Renal pelvis (tissue), 12 donors: ENCODE results near the gene CST6. TPM values are rescaled to one million over a fixed set of nuclear protein-coding genes. Genes with fewer than 3 reads are reported as not detected.

Experiments used
- DNase-seq: peaks from one replicate; pipeline ENCODE4 v3.0.0-alpha.2; 2013
- long read RNA-seq, 16 experiments: transcript quantifications; one replicate each; lab custom pipeline, GENCODE V29; 2026
- polyA plus RNA-seq, 3 donors: library from polyadenylated mRNA; unstranded; fragments of 120-200 nt; gene quantifications; one replicate each; pipeline ENCODE4 v1.2.1, GENCODE V29; 2013; ENCODE audit not compliant: insufficient read length in 3 of 3

CST6 gene
- not detected for polyA plus RNA-seq
- long read RNA-seq, donor 1: 0 reads
- long read RNA-seq, donor 2: 0 reads
- long read RNA-seq, donor 3: 0 reads
- long read RNA-seq, donor 4: 0 reads
- long read RNA-seq, donor 5: 0 reads
- long read RNA-seq, donor 6: 0 reads
- long read RNA-seq, donor 7, partial matches to known transcripts: 0 of 1 reads
- long read RNA-seq, donor 7, other reads (novel, unspliced or antisense): 0 of 1 reads
- long read RNA-seq, donor 8: 0 reads
- long read RNA-seq, donor 9: 0 reads
- long read RNA-seq, donor 10: 0 reads
- long read RNA-seq, donor 11: 0 reads
- long read RNA-seq, donor 12: 0 reads
- long read RNA-seq, donor 13: 0 reads
- long read RNA-seq, donor 14: 0 reads
- long read RNA-seq, donor 15: 0 reads
- long read RNA-seq, donor 16: 0 reads

- no peak for DNase-seq
Observed at GRCh38 chr11:66011785-66012303, at the start of gene CST6. CST6 (plus strand) TSS chr11:66012008; CDS start chr11:66012045, 37 bp downstream.

GRCh38 chr11:65962141-65962564 lies 49.7 kb upstream of the CST6 start:
- DNase-seq: no peak

- DNase-seq: no peak
Observed at GRCh38 chr11:65964906-65965305, 46.9 kb upstream of the CST6 start.

GRCh38 chr11:65965986-65966762 lies 45.6 kb upstream of the CST6 start:
- no peak for DNase-seq

GRCh38 chr11:65967329-65967934 lies 44.4 kb upstream of the CST6 start:
- DNase-seq: no peak

GRCh38 chr11:65968600-65969482 lies 43.0 kb upstream of the CST6 start:
- DNase-seq: no peak

- DNase-seq: no peak
Observed at GRCh38 chr11:65972116-65972515, 39.7 kb upstream of the CST6 start.

- DNase-seq: no peak
Observed at GRCh38 chr11:65973439-65974110, 38.2 kb upstream of the CST6 start.

GRCh38 chr11:65975771-65976170 lies 36.0 kb upstream of the CST6 start:
- DNase-seq: no peak

- DNase-seq: no peak
Observed at GRCh38 chr11:65976216-65977176, 35.3 kb upstream of the CST6 start.

- DNase-seq: no peak
Observed at GRCh38 chr11:65977621-65978390, 34.0 kb upstream of the CST6 start.

GRCh38 chr11:65978391-65979238 lies 33.2 kb upstream of the CST6 start:
- DNase-seq: no peak

GRCh38 chr11:65979261-65979759 lies 32.5 kb upstream of the CST6 start:
- DNase-seq: no peak

- DNase-seq: no peak
Observed at GRCh38 chr11:65981101-65981740, 30.6 kb upstream of the CST6 start.

GRCh38 chr11:65981972-65982823 lies 29.6 kb upstream of the CST6 start:
- DNase-seq: no peak
